NCI-H69 (cell line): ENCODE data around the gene CCDC187.

Experiments
- DNase-seq: peaks from one replicate; lab custom pipeline; 2025; lab: John Stamatoyannopoulos, UW

Gene CCDC187

GRCh38 chr9:136297016-136297691, 6.7 kb downstream of the CCDC187 start:
- peak; percentile 64 for DNase-seq

DNA sequence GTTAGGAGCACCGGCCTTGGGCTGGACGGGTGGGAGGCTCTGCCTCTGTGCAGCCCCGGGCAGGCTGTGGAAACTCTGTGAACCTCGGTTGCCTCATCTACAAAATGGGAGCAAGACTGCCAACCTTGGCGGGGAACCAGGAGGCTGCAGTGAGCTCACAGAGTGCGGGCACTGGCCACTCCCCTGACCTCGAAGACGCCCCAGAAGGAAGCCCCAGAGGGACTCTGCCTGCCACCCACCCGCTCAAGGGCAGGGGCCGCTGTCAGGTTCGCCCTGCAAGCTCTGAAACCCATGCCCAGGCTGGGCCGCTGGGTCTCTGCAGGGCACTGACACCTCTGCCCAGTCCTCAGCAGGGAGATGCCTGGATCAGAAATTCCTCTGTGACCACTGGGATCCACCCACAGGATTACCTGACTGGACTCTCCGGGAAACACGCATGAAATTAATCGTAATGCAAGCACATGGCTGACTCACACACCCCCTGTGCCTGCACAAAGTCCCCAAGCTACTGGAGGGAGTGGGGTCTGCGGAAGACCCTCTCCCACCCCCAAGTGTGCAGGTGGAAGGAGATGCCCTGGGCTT, 7.4 kb downstream of the CCDC187 start:
- DNase-seq = no peak

- DNase-seq = no peak
Observed at GRCh38 chr9:136295542-136296433, 8.1 kb downstream of the CCDC187 start.

GRCh38 chr9:136295055-136295454, 8.8 kb downstream of the CCDC187 start:
- no peak for DNase-seq

GRCh38 chr9:136294437-136294836, 9.5 kb downstream of the CCDC187 start:
- DNase-seq = no peak

GRCh38 chr9:136293476-136294077, 10.3 kb downstream of the CCDC187 start:
- DNase-seq = no peak

DNA sequence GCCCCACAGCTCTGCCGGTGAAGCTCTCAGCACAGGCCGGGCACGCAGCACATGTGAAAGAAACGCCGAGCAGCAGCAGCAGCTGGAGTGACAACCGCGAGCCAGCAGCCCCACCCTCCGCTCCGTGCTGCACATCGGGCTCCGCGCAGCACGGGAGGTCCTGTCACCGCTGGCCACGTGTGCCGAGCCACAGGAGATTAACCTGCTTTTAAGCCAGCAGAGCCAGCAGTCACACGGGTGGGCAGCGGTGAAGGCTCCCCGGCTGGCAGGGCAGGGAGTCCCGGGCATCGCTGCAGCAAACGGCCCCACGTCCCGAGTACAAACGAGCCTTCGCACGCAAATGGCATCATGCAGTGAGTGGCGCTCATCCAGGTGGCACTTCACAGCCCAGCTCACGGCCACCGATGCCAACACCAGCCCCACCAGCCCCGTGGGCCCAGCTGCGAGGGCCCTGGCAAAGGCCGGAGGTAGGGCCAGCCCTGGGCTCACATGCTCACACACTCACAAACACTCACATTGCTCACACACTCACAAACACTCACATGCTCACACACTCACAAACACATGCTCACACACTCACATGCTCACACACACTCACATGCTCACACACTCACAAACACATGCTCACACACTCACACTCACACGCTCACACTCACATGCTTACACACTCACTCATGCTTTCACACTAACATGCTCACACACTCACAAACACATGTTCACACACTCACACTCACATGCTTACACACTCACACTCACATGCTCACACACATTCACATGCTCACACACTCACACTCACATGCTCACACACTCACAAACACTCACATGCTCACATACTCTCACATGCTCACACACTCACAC, 11.1 kb downstream of the CCDC187 start:
- peak; percentile 36 for DNase-seq

GRCh38 chr9:136292026-136292538, 11.8 kb downstream of the CCDC187 start:
- no peak for DNase-seq

DNA sequence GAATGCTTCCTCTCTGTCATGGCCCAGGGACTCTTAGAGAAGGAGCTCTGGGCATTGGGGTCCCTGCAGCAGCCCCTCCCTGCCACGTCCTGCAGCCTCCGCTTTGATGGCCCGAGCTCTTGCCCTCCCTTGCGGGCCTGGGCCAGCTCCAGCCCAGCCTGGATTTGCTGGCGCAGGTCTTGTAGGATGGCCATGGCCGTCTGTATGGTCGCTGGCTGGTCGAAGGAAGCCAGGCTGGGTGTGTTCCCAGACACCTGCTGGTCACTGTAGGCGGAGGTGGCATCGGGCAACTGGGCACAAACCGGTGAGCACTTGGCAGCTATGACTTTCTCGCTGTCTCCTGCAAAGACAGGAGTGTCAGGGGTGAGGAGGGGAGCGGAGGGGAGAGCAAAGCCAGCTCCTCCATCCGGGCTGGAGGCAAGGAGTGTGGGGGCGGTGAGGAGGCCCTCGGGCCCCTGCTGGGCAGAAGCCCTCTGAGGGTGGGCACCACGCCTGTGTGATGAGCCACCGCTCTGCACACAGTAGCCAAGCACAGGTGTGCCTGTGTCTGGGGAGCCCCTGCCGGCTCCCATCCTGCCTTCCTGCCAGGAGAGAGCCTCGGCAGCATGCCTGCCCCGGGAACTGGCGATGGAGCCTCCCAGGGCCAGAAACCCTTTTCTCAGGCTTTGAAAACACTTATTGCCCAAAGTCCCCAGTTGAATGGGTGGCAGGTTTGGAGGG, 12.4 kb downstream of the CCDC187 start:
- no peak for DNase-seq

- DNase-seq = no peak
Observed at GRCh38 chr9:136290508-136291000, 13.3 kb downstream of the CCDC187 start.

- peak; percentile 24 for DNase-seq
Observed at GRCh38 chr9:136289651-136290507, 14.0 kb downstream of the CCDC187 start.

GRCh38 chr9:136287960-136288753, 15.7 kb downstream of the CCDC187 start:
- DNase-seq = no peak

DNA sequence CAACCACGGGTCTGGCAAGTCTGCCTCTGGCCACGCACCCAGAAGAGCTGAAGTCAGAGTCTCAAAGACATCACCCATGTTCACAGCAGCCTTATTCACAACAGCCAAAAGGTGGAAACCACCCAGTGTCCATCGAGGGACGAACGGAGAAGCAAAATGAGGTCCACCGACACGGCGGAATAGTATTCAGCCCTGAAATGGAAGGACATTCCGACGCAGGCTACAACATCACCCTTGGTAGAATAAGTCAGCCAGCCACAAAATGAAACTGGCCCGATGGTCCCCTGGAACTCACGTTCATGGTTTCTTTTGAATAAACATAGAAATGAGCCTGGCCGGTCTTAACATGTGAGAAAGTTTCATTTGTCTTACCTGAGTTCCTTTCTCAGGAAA, 16.9 kb downstream of the CCDC187 start:
- no peak for DNase-seq

DNA sequence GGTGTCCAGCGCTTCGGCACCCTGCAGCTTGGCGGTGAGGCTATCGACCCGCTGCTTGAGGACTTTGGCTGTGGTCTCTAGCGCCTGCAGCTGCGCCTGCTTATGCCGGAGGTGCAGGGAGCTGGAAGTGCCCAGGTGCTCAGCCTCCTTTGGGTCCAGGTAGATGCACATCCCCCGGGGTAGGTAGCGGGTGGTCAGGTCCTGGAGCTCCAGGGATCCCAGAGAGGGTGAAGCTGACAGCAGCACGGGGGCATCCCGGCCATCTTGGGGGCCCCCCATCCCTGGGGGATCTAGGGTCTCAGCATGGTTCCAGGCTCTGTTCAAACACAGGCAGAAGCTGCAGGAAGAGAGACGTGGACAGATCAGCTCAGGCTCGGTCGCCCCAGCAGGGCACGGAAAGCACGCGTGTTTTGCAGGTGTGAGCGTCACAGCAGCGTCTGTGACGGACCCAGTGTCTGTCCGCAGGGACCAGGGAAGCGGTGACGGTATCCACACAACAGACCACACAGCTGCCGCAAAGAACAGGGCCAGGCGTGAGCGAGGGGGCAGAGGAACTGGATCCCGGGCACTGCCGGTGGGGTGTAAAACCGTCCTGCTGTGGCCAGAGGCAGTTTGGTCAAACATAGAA, 17.4 kb downstream of the CCDC187 start:
- DNase-seq = no peak

DNA sequence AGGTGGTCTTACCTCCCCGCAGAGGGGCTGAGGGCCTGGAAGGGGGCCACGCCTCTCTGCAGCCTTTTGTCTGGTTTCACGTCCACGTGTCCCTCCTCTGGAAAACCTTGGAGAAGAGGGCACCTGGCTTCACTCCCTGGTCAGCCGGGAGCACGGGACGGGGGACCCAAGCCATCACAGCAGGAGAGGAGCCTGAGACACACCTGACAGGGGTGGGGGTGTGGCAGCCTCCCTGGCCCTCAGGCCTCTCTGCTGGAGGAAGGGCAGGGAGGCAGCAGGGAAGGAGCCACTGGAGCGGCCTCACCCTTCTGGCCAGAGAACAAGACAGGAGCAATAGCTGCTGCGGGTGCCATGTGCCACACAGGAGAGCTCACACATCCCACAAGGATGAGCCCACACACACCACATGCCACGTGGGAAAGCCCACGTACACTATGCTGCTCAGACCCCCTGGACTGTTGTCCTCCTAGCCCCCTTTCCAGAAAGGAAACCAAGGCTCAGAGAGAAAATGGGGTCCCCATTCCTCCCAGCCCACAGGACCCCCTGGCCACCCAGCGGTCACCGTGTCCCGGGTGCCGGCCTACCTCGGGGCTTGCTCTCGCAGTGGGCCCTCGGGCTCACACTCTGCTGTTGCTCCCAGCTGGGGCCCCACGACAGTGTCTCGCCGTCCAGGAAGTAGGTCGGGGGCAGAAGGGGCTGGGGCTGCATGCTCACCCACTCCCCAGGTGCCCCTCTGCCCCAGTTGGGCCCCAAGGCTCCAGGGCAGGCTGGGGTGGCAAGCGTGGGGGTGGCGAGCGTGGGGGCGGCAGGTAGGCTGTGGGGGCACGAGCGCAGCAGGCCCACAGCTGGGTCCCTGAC, 18.2 kb downstream of the CCDC187 start:
- no peak for DNase-seq

- DNase-seq = no peak
Observed at GRCh38 chr9:136284951-136285350, 18.9 kb downstream of the CCDC187 start.

DNA sequence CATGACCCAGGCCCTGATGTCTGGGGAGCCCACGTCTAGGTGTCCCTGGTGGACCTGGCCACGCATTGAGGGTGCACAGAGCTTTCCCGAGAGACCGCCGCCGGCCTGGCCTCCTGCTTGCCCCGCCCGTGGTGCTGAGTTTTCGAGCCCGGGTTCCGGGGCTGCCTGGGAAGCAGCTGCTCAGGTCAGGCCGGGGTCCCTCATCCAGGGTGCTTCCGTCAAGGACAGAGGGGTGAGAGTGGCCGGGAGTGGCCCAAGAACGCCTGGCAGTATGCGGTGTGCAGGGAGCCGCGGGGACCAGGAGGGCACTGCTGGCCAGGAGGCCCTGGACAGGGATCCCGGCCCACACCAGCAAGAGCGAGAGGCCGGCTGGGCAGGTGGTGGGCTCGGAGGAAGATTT, 19.6 kb downstream of the CCDC187 start:
- DNase-seq = no peak
